NT2/D1 (cell line): ENCODE data around the gene DMD.

ENCODE experiments used
- YY1 ChIP-seq: IDR thresholded peaks from 2 replicates; pipeline ENCODE4 v1.6.1; 2011; ENCODE audit not compliant: insufficient read length, insufficient read depth
- ZNF274 ChIP-seq: IDR thresholded peaks from 2 replicates; pipeline ENCODE4 v1.6.1; 2011; ENCODE audit warnings: mild to moderate bottlenecking, low read depth, low read length

GRCh38 chrX:33188881-33189280 lies 22.5 kb downstream of the DMD start:
- TF ChIP-seq YY1 (no peak), ZNF274 (no peak)
